Cardiac fibroblast (primary cell): ENCODE data around the gene DAAM1.
A peak's percentile ranks its signal among the peaks of the same experiment; 100 is the strongest.

Source experiments
- DNase-seq, 2 donors: peaks; one replicate each; pipeline versions ENCODE4 v3.0.0 to v3.0.0-alpha.2; 2010; ENCODE audit warnings: low read depth in 2 of 2
- H3K4me3 ChIP-seq, 2 donors: replicated peaks in 1 of 2; 1 replicate in 1 of 2; 2 replicates in 1 of 2; pipeline ENCODE4 v1.5.1; 2011; ENCODE audit warnings: low read depth in 2 of 2, low read length in 2 of 2, mild to moderate bottlenecking in 2 of 2, moderate library complexity in 1 of 2
- TF ChIP-seq, protein P1 (sequence below): IDR thresholded peaks from one replicate; pipeline ENCODE4 v1.5.1; 2011; ENCODE audit warnings: low read depth, mild to moderate bottlenecking, low read length, inconsistent platforms

DAAM1 gene

GRCh38 chr14:59339524-59340330 is 151.3 kb downstream of the DAAM1 start:
- H3K4me3 ChIP-seq: no peak overlapping the region
- TF ChIP-seq, protein P1, sequence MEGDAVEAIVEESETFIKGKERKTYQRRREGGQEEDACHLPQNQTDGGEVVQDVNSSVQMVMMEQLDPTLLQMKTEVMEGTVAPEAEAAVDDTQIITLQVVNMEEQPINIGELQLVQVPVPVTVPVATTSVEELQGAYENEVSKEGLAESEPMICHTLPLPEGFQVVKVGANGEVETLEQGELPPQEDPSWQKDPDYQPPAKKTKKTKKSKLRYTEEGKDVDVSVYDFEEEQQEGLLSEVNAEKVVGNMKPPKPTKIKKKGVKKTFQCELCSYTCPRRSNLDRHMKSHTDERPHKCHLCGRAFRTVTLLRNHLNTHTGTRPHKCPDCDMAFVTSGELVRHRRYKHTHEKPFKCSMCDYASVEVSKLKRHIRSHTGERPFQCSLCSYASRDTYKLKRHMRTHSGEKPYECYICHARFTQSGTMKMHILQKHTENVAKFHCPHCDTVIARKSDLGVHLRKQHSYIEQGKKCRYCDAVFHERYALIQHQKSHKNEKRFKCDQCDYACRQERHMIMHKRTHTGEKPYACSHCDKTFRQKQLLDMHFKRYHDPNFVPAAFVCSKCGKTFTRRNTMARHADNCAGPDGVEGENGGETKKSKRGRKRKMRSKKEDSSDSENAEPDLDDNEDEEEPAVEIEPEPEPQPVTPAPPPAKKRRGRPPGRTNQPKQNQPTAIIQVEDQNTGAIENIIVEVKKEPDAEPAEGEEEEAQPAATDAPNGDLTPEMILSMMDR: no peak
- no peak for DNase-seq

DNA sequence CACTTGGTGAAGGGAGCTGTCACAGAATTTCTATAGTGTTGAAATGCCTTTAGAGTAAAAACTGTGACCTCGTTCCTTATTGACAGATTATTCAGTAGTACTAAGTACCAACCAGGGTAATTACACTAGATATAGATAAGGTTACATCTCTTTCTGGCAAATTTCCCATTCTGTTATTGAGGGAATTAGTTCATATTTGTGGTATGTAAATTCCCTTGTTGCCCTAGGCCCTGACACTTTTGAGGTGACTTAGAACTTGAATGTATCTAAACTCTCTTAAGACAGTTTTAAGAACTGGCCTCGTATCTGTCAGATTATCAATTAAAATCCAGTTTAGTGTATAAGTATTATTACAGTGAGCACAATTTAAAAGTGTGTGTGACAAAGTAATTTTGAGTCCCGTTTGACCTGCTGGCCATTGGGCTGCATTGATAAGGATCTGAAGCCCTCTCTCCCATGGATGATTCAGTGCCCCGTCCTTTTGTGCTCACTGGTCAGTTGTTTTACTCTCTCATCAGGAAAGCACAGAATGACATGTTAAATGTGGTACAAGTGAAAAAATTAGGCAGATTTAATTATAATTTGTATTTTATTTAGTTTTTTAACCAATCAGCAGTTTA is 153.5 kb downstream of the DAAM1 start:
- peak in 1 of 2 donors; percentile 8 for DNase-seq
- H3K4me3 ChIP-seq: no peak overlapping the region
- TF ChIP-seq, protein P1: no peak

GRCh38 chr14:59342516-59343484 is 154.3 kb downstream of the DAAM1 start:
- H3K4me3 ChIP-seq: no peak overlapping the region
- DNase-seq: peak; percentile 49 to 60
- TF ChIP-seq, protein P1: no peak

DNA sequence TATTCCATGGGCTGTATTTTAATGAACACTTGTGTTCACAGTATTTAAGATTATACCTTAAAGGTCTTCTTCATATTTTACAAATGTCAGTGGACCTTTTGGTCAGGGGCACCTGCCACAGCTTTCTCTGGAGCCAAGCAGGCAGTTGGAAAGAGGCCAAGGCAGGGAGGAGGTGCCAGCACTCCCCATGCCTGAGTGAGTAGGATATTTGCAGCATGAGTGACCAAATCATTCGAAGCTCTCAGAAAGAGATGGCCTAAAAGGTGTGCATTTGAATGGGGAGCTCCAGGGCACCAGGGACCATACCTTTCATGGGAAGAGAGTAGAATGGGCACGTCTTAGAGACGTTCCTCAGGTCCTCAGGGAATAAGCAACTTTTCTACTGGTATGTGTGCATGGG is 155.1 kb downstream of the DAAM1 start:
- no peak for DNase-seq
- TF ChIP-seq, protein P1: no peak

GRCh38 chr14:59344016-59344415 is 155.5 kb downstream of the DAAM1 start:
- TF ChIP-seq, protein P1: no peak
- DNase-seq: no peak
- H3K4me3 ChIP-seq: no peak overlapping the region

More for the DNA sequence above, 155.1 kb downstream of the DAAM1 start:
- no peak overlapping the region for H3K4me3 ChIP-seq

DNA sequence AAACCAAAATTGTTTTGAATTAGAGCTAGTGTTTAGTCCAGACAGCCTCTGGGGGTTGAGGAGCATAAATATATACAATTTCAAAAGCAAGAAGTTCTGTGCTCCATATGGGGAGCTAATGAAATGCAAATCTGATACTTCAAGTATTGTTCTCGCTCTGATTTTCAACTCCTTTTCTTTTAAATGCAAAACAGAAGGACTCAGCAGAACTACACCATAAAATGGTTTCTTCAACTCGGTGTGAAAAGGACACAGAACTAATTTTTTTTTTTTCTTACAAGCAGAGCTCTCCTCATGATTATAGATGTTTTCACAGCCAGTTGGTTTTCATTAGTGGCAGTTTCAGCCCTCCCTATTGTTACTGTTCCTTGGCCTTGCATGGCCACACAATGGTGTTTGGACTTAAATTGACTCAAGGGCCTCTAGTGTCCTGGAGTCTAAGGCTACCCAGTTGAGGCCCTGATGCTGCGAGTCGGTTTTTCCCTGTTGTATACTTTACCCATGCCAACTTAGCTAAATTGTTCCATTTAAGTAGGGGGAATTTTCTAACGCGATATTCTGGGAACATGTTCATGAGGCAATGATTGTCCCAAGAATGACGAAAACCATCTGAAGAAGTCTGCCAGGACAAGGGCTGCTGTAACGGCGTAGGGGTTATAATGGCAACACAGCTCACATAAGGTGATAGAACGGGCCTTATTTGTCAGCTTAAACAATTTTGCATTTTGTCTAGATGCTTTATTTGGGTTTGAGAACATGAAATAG is 156.4 kb downstream of the DAAM1 start:
- DNase-seq: no peak
- TF ChIP-seq, protein P1: no peak
- no peak overlapping the region for H3K4me3 ChIP-seq
